Measurements from ENCODE around the gene FAM43B. TPM values are rescaled to one million over a fixed set of nuclear protein-coding genes. Genes with fewer than 3 reads are reported as not detected.
A peak's percentile ranks its signal among the peaks of the same experiment; 100 is the strongest.

Gene FAM43B
- total and polyA plus RNA-seq, 2 experiments from 2014 or later = 0.11 to 0.31 TPM

- peak; percentile 40 for DNase-seq
- H3K4me1 ChIP-seq (ENCODE audit: insufficient read depth) = peaks cover 43% of the 10 kb centered on the region
Measured at GRCh38 chr1:20602851-20603450, 50.6 kb downstream of the FAM43B start.

GRCh38 chr1:20603504-20604464 is 51.4 kb downstream of the FAM43B start:
- in situ Hi-C loops (cut with MboI) = no loop called here
- H2AFZ ChIP-seq = 0 out of 2 replicates have a peak overlapping the region, but pooled peaks have one; percentile 9
- peak; percentile 96 for DNase-seq

More at GRCh38 chr1:20602851-20603450, 50.6 kb downstream of the FAM43B start:
- H4K20me1 ChIP-seq (ENCODE audit: insufficient read depth) = no peaks in the 10 kb centered on the region
- H2AFZ ChIP-seq = 0 out of 2 replicates have a peak overlapping the region, but pooled peaks have one; percentile 9
- peak overlapping the region; percentile 15 for H3K4me2 ChIP-seq (ENCODE audit: unreplicated experiment)
- TF ChIP-seq EZH2 (IDR thresholded peaks at IDR 0.05; ENCODE audit: insufficient read depth, poor library complexity, severe bottlenecking) = no peak
- TF ChIP-seq EZH2phosphoT487 (IDR thresholded peaks at IDR 0.05; ENCODE audit: insufficient read depth, low read depth) = no peak
- no peaks in the 10 kb centered on the region for H3K9me3 ChIP-seq (ENCODE audit: low read depth)
- H3K36me3 ChIP-seq (ENCODE audit: low read depth) = no peaks in the 10 kb centered on the region
- 85 to 94% methylated on average over 4 of the region's 4 CpGs for WGBS, 2 experiments (ENCODE audit: low coverage in 1 of 2, low lambda C conversion rate in 2 of 2, missing lambda C conversion rate in 2 of 2)
- H3F3A ChIP-seq (ENCODE audit: insufficient read depth) = peaks cover 28% of the 10 kb centered on the region
- H3K9me2 ChIP-seq (ENCODE audit: insufficient read depth) = no peaks in the 10 kb centered on the region
- no peaks in the 10 kb centered on the region for H3K79me2 ChIP-seq (ENCODE audit: insufficient read depth)
- 0 out of 2 replicates have a peak overlapping the region, but pooled peaks have one; percentile 27 for H3K9ac ChIP-seq
- peak overlapping the region; percentile 75 for H3K27ac ChIP-seq
- no peaks in the 10 kb centered on the region for H3K27me3 ChIP-seq (replicated peaks; ENCODE audit: insufficient read depth)
- in situ Hi-C loops (cut with MboI) = no loop called here
- no peak overlapping the region for H3K4me3 ChIP-seq

More at GRCh38 chr1:20603504-20604464, 51.4 kb downstream of the FAM43B start:
- H3K27ac ChIP-seq = peak overlapping the region; percentile 75
- no peak overlapping the region for H3K4me3 ChIP-seq
- no peaks in the 10 kb centered on the region for H3K9me3 ChIP-seq (ENCODE audit: low read depth)
- WGBS, 2 experiments (ENCODE audit: low coverage in 1 of 2, low lambda C conversion rate in 2 of 2, missing lambda C conversion rate in 2 of 2) = 56 to 61% methylated on average over 9 of the region's 9 CpGs
- H3K4me1 ChIP-seq (ENCODE audit: insufficient read depth) = peaks cover 43% of the 10 kb centered on the region
- TF ChIP-seq EZH2phosphoT487 (IDR thresholded peaks at IDR 0.05; ENCODE audit: insufficient read depth, low read depth) (no peak), EZH2 (IDR thresholded peaks at IDR 0.05; ENCODE audit: insufficient read depth, poor library complexity, severe bottlenecking) (no peak)
- H3K79me2 ChIP-seq (ENCODE audit: insufficient read depth) = no peaks in the 10 kb centered on the region
- H4K20me1 ChIP-seq (ENCODE audit: insufficient read depth) = no peaks in the 10 kb centered on the region
- peak overlapping the region; percentile 21 for H3K4me2 ChIP-seq (ENCODE audit: unreplicated experiment)
- H3K9me2 ChIP-seq (ENCODE audit: insufficient read depth) = no peaks in the 10 kb centered on the region
- H3K9ac ChIP-seq = peak overlapping the region; percentile 27
- H3K36me3 ChIP-seq (ENCODE audit: low read depth) = no peaks in the 10 kb centered on the region
- H3K27me3 ChIP-seq (replicated peaks; ENCODE audit: insufficient read depth) = no peaks in the 10 kb centered on the region
- peaks cover 28% of the 10 kb centered on the region for H3F3A ChIP-seq (ENCODE audit: insufficient read depth)

Other genes starting within 250 kb of the FAM43B start
- gene CAMK2N1, start 66.4 kb upstream of the FAM43B start, total RNA-seq (2014; rRNA removed; shearing (Covaris generic)) = 37.6 and 38.2 TPM in 2 replicates
- 28.6 and 28.8 TPM in 2 replicates for gene CAMK2N1, start 66.4 kb upstream of the FAM43B start, polyA plus RNA-seq (2016; fragmentation: Nextera tagmentation; extraction: Ambion mirVana)
- gene MUL1, start 44.4 kb upstream of the FAM43B start, total RNA-seq (2014; rRNA removed; shearing (Covaris generic)) = 36.8 and 50.7 TPM in 2 replicates
- gene MUL1, start 44.4 kb upstream of the FAM43B start, polyA plus RNA-seq (2016; fragmentation: Nextera tagmentation; extraction: Ambion mirVana) = 50.6 and 51.0 TPM in 2 replicates
- gene CDA, start 36.5 kb downstream of the FAM43B start, total RNA-seq (2014; rRNA removed; shearing (Covaris generic)) = 3.0 and 5.9 TPM in 2 replicates
- 9.6 and 9.9 TPM in 2 replicates for gene CDA, start 36.5 kb downstream of the FAM43B start, polyA plus RNA-seq (2016; fragmentation: Nextera tagmentation; extraction: Ambion mirVana)
- gene PINK1, start 80.9 kb downstream of the FAM43B start, total RNA-seq (2014; rRNA removed; shearing (Covaris generic)) = 141 and 151 TPM in 2 replicates
- gene PINK1, start 80.9 kb downstream of the FAM43B start, polyA plus RNA-seq (2016; fragmentation: Nextera tagmentation; extraction: Ambion mirVana) = 102 and 104 TPM in 2 replicates
- 354 and 356 TPM in 2 replicates for gene DDOST, start 108.8 kb downstream of the FAM43B start, total RNA-seq (2014; rRNA removed; shearing (Covaris generic))
- gene DDOST, start 108.8 kb downstream of the FAM43B start, polyA plus RNA-seq (2016; fragmentation: Nextera tagmentation; extraction: Ambion mirVana) = 348 and 359 TPM in 2 replicates
- 0.11 TPM in 1 of 2 replicates, not detected in the other for gene KIF17, start 165.4 kb downstream of the FAM43B start, total RNA-seq (2014; rRNA removed; shearing (Covaris generic))
- gene KIF17, start 165.4 kb downstream of the FAM43B start, polyA plus RNA-seq (2016; fragmentation: Nextera tagmentation; extraction: Ambion mirVana) = 0.10 and 0.31 TPM in 2 replicates
- 1.0 and 1.4 TPM in 2 replicates for gene SH2D5, start 180.1 kb downstream of the FAM43B start, total RNA-seq (2014; rRNA removed; shearing (Covaris generic))
- gene SH2D5, start 180.1 kb downstream of the FAM43B start, polyA plus RNA-seq (2016; fragmentation: Nextera tagmentation; extraction: Ambion mirVana) = 0.43 and 1.1 TPM in 2 replicates
- gene HP1BP3, start 234.7 kb downstream of the FAM43B start, total RNA-seq (2014; rRNA removed; shearing (Covaris generic)) = 141 and 151 TPM in 2 replicates
- 129 and 138 TPM in 2 replicates for gene HP1BP3, start 234.7 kb downstream of the FAM43B start, polyA plus RNA-seq (2016; fragmentation: Nextera tagmentation; extraction: Ambion mirVana)